Measurements from ENCODE around the gene CD24.

The CD24 gene

DNA sequence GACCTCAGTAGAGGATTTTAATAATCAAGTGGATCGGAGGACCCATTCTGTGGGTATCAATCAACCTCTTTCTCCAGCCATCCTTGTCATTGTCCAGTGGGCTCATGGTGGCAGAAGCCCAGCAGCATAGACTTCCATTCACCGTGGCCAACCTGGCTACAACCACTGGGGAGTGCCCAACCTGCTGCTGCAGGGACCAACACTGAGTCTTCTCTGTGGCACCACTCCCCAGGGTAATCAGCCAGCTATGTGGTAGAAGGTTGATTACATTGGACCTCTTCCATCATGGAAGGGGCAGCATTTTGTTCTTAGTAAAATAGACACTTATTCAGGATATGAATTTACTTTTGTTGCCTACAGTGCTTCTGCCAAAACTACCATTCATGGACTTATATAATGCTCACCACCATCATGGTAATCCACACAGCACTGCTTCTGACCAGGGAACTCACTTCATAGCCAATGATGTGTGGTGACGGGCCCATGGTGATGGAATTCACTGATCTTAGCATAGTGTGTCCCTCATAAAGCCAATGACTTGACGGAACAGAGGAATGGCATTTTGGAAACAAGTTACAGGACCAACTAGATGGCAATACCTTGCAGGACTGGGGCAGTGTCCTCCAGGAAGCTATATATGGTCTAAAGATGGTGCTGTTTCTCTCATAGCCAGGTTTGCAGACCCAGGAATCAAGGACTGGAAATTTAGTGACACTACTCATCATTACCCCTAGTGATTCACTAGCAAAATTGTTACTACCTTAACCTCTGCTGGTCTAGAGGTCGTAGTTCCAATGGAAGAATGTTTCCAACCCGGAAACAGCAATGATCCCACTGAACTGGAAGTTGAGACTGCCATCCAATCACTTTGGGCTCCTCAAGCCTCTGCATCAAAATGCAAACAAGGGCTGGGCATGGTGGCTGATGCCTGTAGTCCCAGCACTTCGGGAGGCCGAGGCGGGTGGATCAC is 7.6 kb downstream of the CD24 start:
- in situ Hi-C loops (cut with HindIII; ENCODE audit: low pct_ligation_motif_present, low sequenced_read_pairs): no loop called here
- Histone ChIP-seq H3K27me3 (replicated peaks) (peaks cover 3% of the 10 kb centered on the region), H3K27ac (no peak overlapping the region), H3K4me3 (ENCODE audit: low read depth, low read length) (no peak overlapping the region), H3K36me3 (replicated peaks) (no peaks in the 10 kb centered on the region)
- TF ChIP-seq, protein P1, sequence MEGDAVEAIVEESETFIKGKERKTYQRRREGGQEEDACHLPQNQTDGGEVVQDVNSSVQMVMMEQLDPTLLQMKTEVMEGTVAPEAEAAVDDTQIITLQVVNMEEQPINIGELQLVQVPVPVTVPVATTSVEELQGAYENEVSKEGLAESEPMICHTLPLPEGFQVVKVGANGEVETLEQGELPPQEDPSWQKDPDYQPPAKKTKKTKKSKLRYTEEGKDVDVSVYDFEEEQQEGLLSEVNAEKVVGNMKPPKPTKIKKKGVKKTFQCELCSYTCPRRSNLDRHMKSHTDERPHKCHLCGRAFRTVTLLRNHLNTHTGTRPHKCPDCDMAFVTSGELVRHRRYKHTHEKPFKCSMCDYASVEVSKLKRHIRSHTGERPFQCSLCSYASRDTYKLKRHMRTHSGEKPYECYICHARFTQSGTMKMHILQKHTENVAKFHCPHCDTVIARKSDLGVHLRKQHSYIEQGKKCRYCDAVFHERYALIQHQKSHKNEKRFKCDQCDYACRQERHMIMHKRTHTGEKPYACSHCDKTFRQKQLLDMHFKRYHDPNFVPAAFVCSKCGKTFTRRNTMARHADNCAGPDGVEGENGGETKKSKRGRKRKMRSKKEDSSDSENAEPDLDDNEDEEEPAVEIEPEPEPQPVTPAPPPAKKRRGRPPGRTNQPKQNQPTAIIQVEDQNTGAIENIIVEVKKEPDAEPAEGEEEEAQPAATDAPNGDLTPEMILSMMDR (IDR thresholded peaks at IDR 0.05; ENCODE audit: low read depth, low read length, missing control alignments): no peak
- DNase-seq: no peak

DNA sequence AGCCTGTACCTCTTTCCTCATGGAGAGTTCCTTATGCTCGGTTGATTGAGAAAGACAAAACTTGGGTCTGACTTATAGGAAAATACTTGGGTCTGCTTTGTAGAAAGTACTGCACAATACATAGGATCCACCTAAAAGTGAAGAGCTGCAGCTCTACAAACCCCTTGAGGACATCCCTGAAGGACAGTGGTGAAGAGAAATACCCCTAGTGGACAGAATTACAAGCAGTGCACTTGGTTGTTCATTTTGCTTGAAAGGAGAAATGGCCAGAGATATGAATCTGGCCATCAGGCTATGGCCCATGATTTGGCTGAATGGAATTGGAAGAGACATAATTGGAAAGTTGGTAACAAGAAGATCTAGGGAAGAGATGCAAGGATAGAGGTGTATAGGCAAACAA is 8.3 kb downstream of the CD24 start:
- no peak overlapping the region for H3K4me3 ChIP-seq (ENCODE audit: low read depth, low read length)
- no peaks in the 10 kb centered on the region for H3K27me3 ChIP-seq (replicated peaks)
- no peaks in the 10 kb centered on the region for H3K36me3 ChIP-seq (replicated peaks)
- no peak for DNase-seq
- no peak overlapping the region for H3K27ac ChIP-seq
- TF ChIP-seq, protein P1 (IDR thresholded peaks at IDR 0.05; ENCODE audit: low read depth, low read length, missing control alignments): peak; percentile 9
- in situ Hi-C loops (cut with HindIII; ENCODE audit: low pct_ligation_motif_present, low sequenced_read_pairs): no loop called here

DNA sequence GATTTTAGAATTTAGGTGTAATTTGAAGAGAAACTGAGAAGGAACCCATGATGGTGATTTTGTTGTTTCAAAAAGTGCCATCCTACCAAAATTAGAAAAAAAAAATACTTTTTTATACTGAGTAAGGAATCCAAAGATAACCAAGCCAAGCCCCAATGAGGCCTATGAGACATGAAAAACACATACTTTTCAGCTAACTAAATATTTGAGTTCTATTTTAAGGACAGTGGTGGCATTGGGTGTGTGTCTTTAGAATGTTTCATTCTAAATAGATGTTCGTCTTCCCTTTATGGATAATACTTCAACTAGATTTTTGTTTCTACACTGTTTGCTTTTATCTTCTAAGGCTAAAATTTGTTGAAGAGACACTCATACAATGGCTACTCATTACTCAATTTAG is 9.6 kb downstream of the CD24 start:
- no peaks in the 10 kb centered on the region for H3K36me3 ChIP-seq (replicated peaks)
- TF ChIP-seq, protein P1 (IDR thresholded peaks at IDR 0.05; ENCODE audit: low read depth, low read length, missing control alignments): no peak
- no peak overlapping the region for H3K27ac ChIP-seq
- no peaks in the 10 kb centered on the region for H3K27me3 ChIP-seq (replicated peaks)
- in situ Hi-C loops (cut with HindIII; ENCODE audit: low pct_ligation_motif_present, low sequenced_read_pairs): no loop called here
- no peak for DNase-seq
- no peak overlapping the region for H3K4me3 ChIP-seq (ENCODE audit: low read depth, low read length)

DNA sequence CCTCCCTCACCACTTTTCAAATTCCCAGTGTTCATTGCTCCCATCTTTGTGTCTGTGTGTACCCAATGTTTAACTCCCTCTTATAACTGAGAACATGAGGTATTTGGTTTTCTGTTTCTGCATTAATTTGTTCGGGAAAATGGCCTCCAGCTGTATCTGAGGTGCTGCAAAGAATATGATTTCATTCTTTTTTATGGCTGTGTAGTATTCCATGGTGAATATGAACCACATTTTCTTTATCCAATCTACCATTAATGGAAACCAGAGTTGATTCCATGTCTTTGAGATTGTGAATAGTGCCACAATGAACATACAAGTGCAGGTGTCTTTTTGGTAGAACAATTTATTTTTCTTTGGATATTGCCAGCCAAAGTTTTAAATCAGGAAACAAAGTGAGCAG is 10.4 kb downstream of the CD24 start:
- in situ Hi-C loops (cut with HindIII; ENCODE audit: low pct_ligation_motif_present, low sequenced_read_pairs): no loop called here
- TF ChIP-seq, protein P1 (IDR thresholded peaks at IDR 0.05; ENCODE audit: low read depth, low read length, missing control alignments): no peak
- H3K4me3 ChIP-seq (ENCODE audit: low read depth, low read length): no peak overlapping the region
- no peaks in the 10 kb centered on the region for H3K27me3 ChIP-seq (replicated peaks)
- H3K36me3 ChIP-seq (replicated peaks): no peaks in the 10 kb centered on the region
- no peak overlapping the region for H3K27ac ChIP-seq
- DNase-seq: no peak

DNA sequence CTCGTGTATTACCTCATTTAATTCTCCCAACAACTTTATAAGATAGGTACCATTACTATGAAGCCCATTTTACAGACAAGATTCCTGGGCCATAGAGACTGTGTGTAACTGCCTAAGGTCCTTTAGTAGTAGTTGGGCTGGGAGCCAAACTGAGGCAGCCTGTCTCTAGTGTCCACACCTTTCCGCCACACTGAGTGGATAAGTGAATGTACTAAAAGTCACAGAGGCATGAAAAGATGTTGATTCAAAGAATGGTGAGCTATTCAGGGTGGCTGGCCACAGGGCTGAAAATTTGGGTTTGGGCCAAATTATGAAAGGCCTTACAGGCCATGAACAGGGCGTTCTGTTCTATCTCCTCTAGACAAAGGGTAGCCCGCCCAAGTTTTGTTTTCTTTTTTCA is 11.0 kb downstream of the CD24 start:
- TF ChIP-seq, protein P1 (IDR thresholded peaks at IDR 0.05; ENCODE audit: low read depth, low read length, missing control alignments): no peak
- in situ Hi-C loops (cut with HindIII; ENCODE audit: low pct_ligation_motif_present, low sequenced_read_pairs): no loop called here
- no peaks in the 10 kb centered on the region for H3K27me3 ChIP-seq (replicated peaks)
- H3K4me3 ChIP-seq (ENCODE audit: low read depth, low read length): no peak overlapping the region
- H3K27ac ChIP-seq: no peak overlapping the region
- no peaks in the 10 kb centered on the region for H3K36me3 ChIP-seq (replicated peaks)
- no peak for DNase-seq
